HG03103 (cell line): Measurements from ENCODE around the gene SMIM44.

Experiments used
- ATAC-seq: cut with Tn5 transposase; IDR thresholded peaks from one replicate; pipeline ENCODE4 v1.9.1; 2021; ENCODE audit warnings: low read depth; ENCODE audit not compliant: unreplicated experiment

The SMIM44 gene

GRCh38 chr19:3443840-3444694, 39.2 kb downstream of the SMIM44 start:
- ATAC-seq: no peak

GRCh38 chr19:3442487-3443071, 40.7 kb downstream of the SMIM44 start:
- ATAC-seq: no peak

DNA sequence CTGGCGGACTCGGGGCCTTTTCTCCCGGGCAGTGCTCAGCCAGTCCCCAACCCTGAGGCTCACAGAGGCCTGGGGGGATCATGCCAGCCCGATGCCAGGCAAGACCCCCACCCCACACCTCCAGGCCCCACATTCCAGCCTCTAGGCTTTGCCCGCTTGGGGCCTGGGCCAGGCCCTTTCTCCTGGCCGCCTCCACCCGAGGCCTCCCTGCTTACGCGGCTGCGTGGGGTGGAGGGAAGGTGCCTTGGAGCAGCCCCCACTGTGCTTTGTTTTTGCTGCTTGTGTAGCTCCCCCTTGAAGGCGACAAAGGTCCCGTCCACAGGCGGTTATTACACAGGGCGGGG, 41.3 kb downstream of the SMIM44 start:
- ATAC-seq: no peak

DNA sequence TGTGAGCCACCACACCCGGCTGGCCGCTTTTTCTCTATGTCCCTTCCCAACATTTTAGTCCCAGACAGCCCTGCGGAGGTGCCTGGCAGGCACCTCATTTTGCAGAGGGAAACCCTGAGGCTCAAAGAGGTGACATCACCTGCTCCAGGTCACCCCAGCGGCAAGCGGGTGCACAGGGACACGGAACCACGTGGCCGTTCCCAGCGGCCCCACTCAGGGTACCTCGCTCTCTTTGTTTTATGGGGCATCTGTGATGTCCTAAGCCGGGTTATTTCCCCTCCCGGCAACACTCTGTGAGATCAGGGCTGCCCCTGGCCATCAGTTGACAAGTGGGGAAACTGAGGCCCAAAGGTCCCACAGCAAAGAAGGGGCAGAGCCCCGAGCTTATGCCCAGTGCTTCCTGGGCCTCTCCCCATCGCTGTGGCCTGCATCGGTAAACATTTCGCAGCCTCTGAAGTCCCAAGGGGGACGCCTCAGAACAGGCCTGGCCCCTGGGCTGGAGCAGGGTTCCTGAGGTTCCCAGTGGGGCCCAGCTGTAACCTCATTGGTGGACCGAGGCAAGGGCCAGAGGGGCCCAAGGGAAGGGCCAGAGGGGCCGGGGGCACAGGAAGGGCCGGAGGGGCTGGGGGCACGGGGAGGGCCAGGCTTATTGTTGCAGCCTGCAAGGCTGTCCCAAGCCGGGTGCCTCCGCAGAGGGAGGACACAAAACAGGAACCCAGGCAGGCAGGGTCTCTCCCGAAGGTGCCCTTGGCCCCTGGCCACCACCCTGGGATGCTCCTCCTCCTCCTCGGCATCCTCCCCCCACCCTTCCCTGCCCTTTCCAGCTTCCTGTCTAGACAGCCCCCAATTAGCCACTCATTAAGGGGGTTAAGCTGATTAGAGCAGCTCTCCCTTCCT, 41.9 kb downstream of the SMIM44 start:
- ATAC-seq: no peak

DNA sequence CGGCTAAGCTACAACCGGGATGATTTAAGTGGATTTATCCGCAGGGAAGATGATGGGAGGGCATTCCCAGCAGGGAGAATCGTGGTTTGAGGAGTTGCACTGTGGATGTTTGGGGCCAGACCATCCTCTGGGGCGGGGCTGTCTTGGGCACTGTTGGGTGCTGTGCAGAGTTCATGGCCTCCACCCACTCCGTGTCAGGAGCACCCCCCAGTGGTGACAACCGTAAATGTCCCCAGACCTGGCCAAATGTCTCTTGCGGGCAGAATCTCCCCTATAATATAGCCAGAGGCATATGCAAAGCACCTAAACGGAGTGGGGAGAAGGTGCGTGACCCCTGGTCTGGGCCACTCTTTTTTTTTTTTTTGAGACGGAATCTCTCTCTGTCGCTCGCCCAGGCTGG, 43.2 kb downstream of the SMIM44 start:
- no peak for ATAC-seq

GRCh38 chr19:3434630-3435553, 48.3 kb downstream of the SMIM44 start:
- ATAC-seq: peak; percentile 80

GRCh38 chr19:3433805-3434540, 49.3 kb downstream of the SMIM44 start:
- no peak for ATAC-seq

DNA sequence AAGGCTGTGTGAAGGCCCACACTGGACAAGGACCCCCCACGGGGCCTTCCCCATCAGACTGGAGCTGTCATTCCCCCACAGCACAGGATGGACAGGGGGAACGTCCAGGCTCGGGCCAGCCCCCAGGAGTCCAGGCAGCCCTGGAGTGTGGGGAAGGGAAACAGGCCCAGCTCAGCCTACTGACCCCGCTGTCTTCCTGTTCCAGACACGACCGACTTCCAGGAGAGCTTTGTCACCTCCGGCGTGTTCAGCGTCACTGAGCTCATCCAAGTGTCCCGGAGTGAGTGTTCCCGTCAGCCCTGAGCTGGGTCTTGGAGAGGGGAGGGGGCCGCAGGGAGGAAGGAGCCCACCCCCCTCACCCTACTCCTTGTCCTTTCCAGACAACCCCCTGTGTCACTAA, 49.9 kb downstream of the SMIM44 start:
- no peak for ATAC-seq
